Transverse colon (tissue), 4 donors: ENCODE data around the gene PLXNB2.

Source experiments
- POLR2AphosphoS5 ChIP-seq, 3 donors: sonication (generic); formaldehyde crosslinking; IDR thresholded peaks; one replicate each; pipeline ENCODE4 v1.6.1; 2016; ENCODE audit warnings: antibody characterized with exemption in 3 of 3
- TF ChIP-seq, protein P1 (sequence below), 5 experiments: fragments of 200-600 bp in 3 of 5; fragments of 450-650 bp in 2 of 5; sonication (generic) in 3 of 5; IDR thresholded peaks; 1 replicate in 2 of 5; 2 replicates in 3 of 5; pipeline ENCODE4 v1.5.1; 2016 to 2017; ENCODE audit warnings: antibody characterized with exemption in 5 of 5, inconsistent platforms in 3 of 5, mild to moderate bottlenecking in 2 of 5, moderate library complexity in 1 of 5

DNA sequence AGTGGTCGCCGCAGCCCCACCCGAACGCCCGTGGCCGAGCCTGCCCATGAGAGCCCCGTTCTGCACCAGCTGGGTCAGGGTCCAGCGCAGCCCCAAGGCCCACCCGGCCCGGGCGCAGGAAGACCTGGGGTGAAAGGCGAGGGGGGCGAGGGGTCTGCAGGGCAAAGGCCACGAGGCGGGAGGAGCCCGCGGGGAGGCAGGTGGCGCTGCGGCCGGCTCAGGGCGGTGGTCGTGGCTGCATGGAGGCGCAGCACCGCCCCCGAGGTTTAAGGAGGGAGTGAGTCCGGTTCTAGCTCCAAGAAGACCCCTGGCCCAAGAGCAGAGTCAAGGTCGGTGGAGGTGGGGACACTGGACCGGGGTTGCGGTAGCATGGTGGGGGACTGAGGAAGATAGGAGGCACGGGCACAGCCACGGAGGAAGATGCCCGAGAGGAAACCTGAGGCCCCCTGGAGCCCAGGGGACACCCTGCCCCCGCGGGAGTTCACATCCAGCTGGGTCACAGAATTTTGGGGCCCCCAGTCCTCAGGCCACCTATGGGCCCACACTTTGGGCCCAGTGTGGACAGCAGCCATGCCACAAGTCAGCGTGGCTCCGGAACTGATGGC lies 55.9 kb downstream of the PLXNB2 start:
- no peak for TF ChIP-seq POLR2AphosphoS5 (IDR thresholded peaks at IDR 0.05)
- TF ChIP-seq, protein P1, sequence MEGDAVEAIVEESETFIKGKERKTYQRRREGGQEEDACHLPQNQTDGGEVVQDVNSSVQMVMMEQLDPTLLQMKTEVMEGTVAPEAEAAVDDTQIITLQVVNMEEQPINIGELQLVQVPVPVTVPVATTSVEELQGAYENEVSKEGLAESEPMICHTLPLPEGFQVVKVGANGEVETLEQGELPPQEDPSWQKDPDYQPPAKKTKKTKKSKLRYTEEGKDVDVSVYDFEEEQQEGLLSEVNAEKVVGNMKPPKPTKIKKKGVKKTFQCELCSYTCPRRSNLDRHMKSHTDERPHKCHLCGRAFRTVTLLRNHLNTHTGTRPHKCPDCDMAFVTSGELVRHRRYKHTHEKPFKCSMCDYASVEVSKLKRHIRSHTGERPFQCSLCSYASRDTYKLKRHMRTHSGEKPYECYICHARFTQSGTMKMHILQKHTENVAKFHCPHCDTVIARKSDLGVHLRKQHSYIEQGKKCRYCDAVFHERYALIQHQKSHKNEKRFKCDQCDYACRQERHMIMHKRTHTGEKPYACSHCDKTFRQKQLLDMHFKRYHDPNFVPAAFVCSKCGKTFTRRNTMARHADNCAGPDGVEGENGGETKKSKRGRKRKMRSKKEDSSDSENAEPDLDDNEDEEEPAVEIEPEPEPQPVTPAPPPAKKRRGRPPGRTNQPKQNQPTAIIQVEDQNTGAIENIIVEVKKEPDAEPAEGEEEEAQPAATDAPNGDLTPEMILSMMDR (IDR thresholded peaks at IDR 0.05), result no peak
